NT2/D1 (cell line): Measurements from ENCODE around the gene COA4.

Source experiments
- DNase-seq: peaks from one replicate; pipeline ENCODE4 v3.0.0-alpha.2; 2011; ENCODE audit warnings: low read depth, low spot score
- H3K27me3 ChIP-seq: 2 replicates; pipeline ENCODE4 v1.6.0; 2011; ENCODE audit warnings: mild to moderate bottlenecking; ENCODE audit not compliant: insufficient read length, insufficient read depth
- H3K36me3 ChIP-seq: 2 replicates; pipeline ENCODE4 v1.6.1; 2011; ENCODE audit warnings: mild to moderate bottlenecking, low read length, mixed read lengths; ENCODE audit not compliant: insufficient read depth, insufficient read length
- H3K4me1 ChIP-seq: 2 replicates; pipeline ENCODE4 v1.5.1; 2011; ENCODE audit not compliant: insufficient read depth, insufficient read length
- H3K4me3 ChIP-seq: 2 replicates; pipeline ENCODE4 v1.5.1; 2011; ENCODE audit warnings: low read depth; ENCODE audit not compliant: insufficient read length
- H3K9ac ChIP-seq: 2 replicates; pipeline ENCODE4 v1.6.0; 2011; ENCODE audit warnings: low read depth; ENCODE audit not compliant: insufficient read length
- H3K9me3 ChIP-seq: 2 replicates; pipeline ENCODE4 v1.5.1; 2011; ENCODE audit warnings: mild to moderate bottlenecking, low read length; ENCODE audit not compliant: insufficient read depth
- SUZ12 ChIP-seq: IDR thresholded peaks from 2 replicates; pipeline ENCODE4 v1.6.1; 2011; ENCODE audit not compliant: insufficient read length, insufficient read depth; ENCODE audit errors: extremely low read depth
- YY1 ChIP-seq: IDR thresholded peaks from 2 replicates; pipeline ENCODE4 v1.6.1; 2011; ENCODE audit not compliant: insufficient read length, insufficient read depth
- ZNF274 ChIP-seq: IDR thresholded peaks from 2 replicates; pipeline ENCODE4 v1.6.1; 2011; ENCODE audit warnings: mild to moderate bottlenecking, low read depth, low read length

COA4 gene

DNA sequence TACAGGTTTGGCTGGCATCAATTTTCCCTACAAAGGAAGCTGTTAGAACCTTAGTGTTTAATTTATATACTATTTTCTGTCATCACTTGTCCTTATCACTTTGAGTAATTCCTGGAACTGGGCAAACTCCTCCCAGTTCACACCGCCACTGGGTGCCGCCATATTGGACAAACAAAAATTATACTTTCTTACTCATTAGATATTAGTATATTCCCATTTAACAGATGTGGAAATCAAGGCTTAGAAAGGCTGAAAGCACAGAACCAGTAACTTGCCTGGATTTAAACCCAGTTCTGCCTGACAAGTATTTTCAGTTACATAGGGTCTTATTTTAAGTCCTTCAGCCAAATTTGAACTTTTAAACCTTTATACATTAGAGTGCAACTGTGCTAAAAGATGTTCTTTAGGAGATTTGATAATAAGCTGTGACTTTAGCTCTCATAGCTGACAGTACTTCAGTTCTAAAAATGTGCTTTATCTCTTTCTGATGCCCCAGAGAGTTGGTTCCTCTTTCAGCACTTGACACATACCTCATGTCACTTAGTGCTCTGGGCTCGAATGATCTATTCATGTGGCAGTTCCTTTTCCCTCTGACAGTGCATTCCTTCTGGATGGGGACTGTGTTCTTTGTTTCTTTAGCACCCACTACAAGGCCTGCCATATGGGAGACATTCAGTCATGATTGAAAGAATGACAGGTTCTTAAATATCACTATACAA, 25.4 kb downstream of the COA4 start:
- Histone ChIP-seq H3K36me3 (peaks cover 4% of the 10 kb centered on the region), H3K9ac (no peak overlapping the region), H3K27me3 (no peaks in the 10 kb centered on the region), H3K4me3 (no peak overlapping the region), H3K4me1 (no peaks in the 10 kb centered on the region), H3K9me3 (no peaks in the 10 kb centered on the region)
- no peak for DNase-seq
- no peak for TF ChIP-seq ZNF274
- no peak for TF ChIP-seq SUZ12
- no peak for TF ChIP-seq YY1

DNA sequence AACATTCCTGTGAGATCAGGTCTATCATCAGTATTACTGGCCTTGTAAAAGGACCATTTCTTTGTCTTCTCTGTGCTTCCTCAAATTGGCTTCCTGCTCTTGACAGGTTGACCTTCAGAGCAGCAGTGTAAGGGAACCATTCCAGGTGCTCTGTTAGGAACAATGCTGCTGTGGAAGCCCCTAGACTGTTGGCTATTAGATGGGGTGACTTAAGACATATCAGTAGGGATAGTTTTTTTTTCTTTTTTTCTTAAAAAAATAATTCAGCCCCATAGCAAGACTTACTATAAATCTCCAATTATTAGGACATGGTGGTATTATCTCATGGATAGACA, 37.6 kb downstream of the COA4 start:
- H3K27me3 ChIP-seq, result no peaks in the 10 kb centered on the region
- peaks cover under 1% of the 10 kb centered on the region for H3K36me3 ChIP-seq
- H3K9ac ChIP-seq, result no peak overlapping the region
- TF ChIP-seq YY1, result no peak
- TF ChIP-seq ZNF274, result no peak
- no peak for TF ChIP-seq SUZ12
- DNase-seq, result no peak
- no peak overlapping the region for H3K4me3 ChIP-seq
- H3K4me1 ChIP-seq, result no peaks in the 10 kb centered on the region
- H3K9me3 ChIP-seq, result no peaks in the 10 kb centered on the region

DNA sequence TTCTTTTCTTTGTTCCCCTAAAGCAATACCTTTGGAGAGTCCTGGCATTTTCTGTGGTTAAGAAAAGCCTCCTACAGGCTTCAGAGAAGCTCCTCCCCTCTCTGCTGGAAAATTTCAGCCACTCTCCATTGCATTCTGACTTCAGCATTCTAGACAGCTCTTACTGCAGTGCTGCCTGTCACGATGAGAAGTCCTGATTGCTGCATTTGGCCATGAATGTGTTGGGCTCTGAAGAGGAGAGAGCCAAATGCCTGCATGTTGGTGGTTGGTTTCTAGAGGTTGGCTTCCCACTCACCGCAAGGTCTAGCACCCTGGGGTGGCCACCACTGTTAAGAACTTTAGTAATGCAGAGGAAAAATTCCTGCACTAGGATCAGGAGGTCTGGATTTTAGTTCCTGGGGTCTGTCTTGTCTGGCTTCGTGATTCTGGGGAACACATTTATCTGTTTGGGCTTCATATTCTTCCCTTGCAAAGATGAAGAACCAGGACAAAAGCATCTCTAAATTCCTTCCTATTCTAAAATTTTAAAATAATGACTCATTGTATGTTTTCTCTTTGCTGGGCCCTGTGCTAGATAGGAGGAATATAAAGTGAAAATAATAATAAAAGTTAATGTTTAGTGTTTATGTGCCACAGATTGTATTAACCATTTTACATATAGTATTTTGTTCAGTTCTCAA, 38.1 kb downstream of the COA4 start:
- no peaks in the 10 kb centered on the region for H3K36me3 ChIP-seq
- H3K9ac ChIP-seq, result no peak overlapping the region
- TF ChIP-seq ZNF274, result no peak
- TF ChIP-seq YY1, result no peak
- no peak for TF ChIP-seq SUZ12

DNA sequence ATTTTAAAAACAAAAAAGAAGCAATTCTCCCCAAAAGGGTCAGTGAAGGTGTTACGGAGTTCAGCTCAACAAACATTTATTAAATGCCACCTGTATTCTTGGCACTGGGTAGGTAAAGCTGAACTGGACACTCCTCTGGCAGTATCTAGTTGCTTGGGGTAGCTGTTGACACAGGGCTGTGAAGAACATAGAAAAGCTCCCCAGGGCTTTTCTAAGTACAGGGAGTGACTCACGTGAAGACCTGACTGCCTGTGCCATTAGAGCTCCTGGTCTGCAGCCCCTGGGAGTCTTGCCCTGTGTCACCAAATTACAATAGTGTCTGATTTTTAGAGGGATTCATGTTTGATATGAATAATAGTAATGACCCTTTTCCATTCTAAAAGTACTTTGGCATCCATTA, 43.6 kb downstream of the COA4 start:
- Histone ChIP-seq H3K4me3 (no peak overlapping the region), H3K36me3 (peaks cover 9% of the 10 kb centered on the region), H3K4me1 (no peaks in the 10 kb centered on the region), H3K9me3 (no peaks in the 10 kb centered on the region), H3K9ac (no peak overlapping the region), H3K27me3 (no peaks in the 10 kb centered on the region)
- no peak for DNase-seq
- TF ChIP-seq SUZ12 (no peak), ZNF274 (no peak), YY1 (no peak)

More for the DNA sequence above, 38.1 kb downstream of the COA4 start:
- DNase-seq, result peak; percentile 33
- Histone ChIP-seq H3K9me3 (no peaks in the 10 kb centered on the region), H3K4me3 (no peak overlapping the region), H3K4me1 (no peaks in the 10 kb centered on the region), H3K27me3 (no peaks in the 10 kb centered on the region)

DNA sequence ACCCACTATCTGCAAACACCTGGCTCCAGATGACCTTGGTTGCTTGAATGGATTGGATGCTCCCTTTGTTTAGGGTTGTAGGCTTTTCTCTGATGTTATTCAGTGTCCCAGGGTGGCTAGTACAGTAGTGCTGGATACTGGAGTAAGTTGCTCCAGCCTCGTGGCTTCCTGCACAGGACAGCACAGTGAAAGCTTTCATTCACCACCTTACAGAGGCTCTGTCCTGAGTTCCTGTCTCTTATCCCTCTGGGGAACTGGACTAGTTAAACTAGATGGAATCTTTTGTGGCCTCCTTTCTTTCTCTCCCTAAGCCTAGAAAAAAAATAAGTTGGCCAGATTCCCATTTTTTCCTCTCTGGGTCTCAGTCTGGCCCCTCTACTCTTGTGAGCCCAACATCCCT, 46.4 kb downstream of the COA4 start:
- no peaks in the 10 kb centered on the region for H3K27me3 ChIP-seq
- TF ChIP-seq SUZ12 (no peak), ZNF274 (no peak), YY1 (no peak)
- no peaks in the 10 kb centered on the region for H3K4me1 ChIP-seq
- DNase-seq, result no peak
- peaks cover 13% of the 10 kb centered on the region for H3K36me3 ChIP-seq
- no peak overlapping the region for H3K9ac ChIP-seq
- no peak overlapping the region for H3K4me3 ChIP-seq
- no peaks in the 10 kb centered on the region for H3K9me3 ChIP-seq
